Dendritic cell treated with granulocyte-macrophage colony-stimulating factor and Interleukin-4, amounts not matched to agents 40 ng/mL and 50 ng/mL, for 4 days (primary cell): ENCODE data around the gene SLC8A2.

Experiments used
- H3K27ac Mint-ChIP-seq: one replicate; pipeline ENCODE4 v1.8.0; 2022; ENCODE audit warnings: mild to moderate bottlenecking, mixed read lengths
- H3K27me3 Mint-ChIP-seq: one replicate; pipeline ENCODE4 v1.8.0; 2022; ENCODE audit warnings: mild to moderate bottlenecking, mixed read lengths
- H3K36me3 Mint-ChIP-seq: one replicate; pipeline ENCODE4 v1.8.0; 2022; ENCODE audit warnings: low read depth, mixed read lengths
- H3K4me1 Mint-ChIP-seq: one replicate; pipeline ENCODE4 v1.8.0; 2022; ENCODE audit warnings: low read depth, mixed read lengths
- H3K4me3 Mint-ChIP-seq: one replicate; pipeline ENCODE4 v1.8.0; 2022; ENCODE audit warnings: mild to moderate bottlenecking, moderate library complexity, mixed read lengths
- H3K9me3 Mint-ChIP-seq: one replicate; pipeline ENCODE4 v1.8.0; 2022; ENCODE audit warnings: mixed read lengths
- intact Hi-C: fragments of 100-400 bp; cut with micrococcal nuclease; formaldehyde crosslinking; loops from one replicate; pipeline ENCODE4 v1.15.0; 2022

Gene SLC8A2

DNA sequence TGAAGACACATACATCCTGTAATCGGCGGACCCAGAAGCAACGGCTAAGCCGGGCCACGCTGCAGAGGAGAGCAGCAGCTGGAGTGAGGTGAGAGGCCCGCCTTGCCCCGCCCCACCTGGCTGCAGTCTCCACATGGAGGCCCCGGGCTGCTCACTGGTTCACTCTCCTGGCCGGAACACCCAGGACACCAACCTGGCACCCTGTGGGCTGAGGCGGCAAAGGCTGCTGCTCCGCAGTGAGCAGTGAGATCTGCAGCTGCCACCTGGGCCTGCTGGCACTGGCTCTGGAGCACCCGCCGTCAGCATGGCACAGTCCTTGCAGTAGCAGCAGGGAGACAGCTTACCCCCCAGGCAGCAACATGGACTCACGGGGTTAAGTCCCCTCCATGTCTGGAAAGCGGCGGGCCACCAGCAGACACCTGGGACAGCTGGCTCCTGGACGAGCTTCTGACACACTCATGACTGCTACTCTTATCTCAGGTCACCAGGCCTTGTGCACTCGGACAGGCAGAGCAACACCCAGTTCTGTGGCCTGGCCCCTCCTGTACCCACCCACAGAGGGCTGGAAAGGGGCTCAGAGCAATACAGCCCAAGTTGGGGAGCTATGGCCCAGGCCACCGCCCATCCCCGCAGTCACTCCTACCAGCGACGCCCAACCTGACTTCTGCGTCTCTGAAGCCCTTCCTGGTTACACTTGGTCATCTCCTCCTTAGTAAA lies 25.5 kb upstream of the SLC8A2 start:
- H3K4me1 Mint-ChIP-seq: no peaks in the 10 kb centered on the region
- no peak overlapping the region for H3K27ac Mint-ChIP-seq
- H3K4me3 Mint-ChIP-seq: no peak overlapping the region
- intact Hi-C loops: no loop called here
- H3K9me3 Mint-ChIP-seq: no peaks in the 10 kb centered on the region
- peaks cover 100% of the 10 kb centered on the region for H3K36me3 Mint-ChIP-seq
- no peaks in the 10 kb centered on the region for H3K27me3 Mint-ChIP-seq

DNA sequence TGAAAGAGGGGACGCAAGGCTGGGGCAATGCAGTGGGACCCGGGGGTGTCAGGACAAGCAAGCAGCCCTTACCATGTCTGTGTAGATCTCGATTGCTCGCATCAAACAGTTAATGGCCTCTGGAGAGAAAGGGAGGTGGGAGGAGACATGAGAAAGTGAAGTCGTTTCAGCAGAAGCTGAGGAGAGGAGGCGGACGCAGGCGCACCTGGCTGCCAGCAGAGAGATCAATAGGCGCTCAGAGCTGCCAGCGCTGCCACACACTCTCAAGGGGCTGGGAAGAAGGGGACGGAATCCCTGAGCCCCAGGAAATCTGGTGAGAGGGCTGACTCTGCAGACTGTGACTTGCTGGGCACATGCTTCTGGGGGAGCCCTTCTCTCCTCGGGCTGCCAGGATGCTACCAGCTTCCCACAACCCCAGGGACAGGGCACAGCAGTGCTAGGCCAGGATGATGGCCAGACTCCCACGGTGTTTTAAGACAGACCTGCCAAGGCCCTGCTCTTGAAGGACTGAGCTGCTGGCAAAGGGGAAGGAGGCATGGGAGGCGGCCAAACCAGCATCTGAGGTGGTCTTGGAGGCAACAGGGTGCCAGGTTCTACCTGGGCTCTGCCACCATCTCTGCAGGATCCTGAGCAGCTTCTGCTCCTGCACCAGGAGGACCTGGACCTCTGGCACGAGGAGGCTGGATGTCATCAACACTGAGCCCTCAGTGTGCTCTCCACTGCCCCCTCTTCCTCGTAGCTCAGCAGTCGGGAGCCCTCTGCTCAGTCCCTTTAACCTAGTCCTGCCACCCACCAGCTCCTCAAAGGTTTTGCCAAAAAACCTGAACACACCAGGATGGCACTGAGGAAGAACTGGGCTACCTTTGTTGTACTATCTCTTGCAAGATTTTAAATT lies 24.0 kb upstream of the SLC8A2 start:
- no peaks in the 10 kb centered on the region for H3K4me1 Mint-ChIP-seq
- intact Hi-C loops: no loop called here
- no peak overlapping the region for H3K4me3 Mint-ChIP-seq
- no peaks in the 10 kb centered on the region for H3K27me3 Mint-ChIP-seq
- H3K9me3 Mint-ChIP-seq: no peaks in the 10 kb centered on the region
- peaks cover 100% of the 10 kb centered on the region for H3K36me3 Mint-ChIP-seq
- H3K27ac Mint-ChIP-seq: no peak overlapping the region

DNA sequence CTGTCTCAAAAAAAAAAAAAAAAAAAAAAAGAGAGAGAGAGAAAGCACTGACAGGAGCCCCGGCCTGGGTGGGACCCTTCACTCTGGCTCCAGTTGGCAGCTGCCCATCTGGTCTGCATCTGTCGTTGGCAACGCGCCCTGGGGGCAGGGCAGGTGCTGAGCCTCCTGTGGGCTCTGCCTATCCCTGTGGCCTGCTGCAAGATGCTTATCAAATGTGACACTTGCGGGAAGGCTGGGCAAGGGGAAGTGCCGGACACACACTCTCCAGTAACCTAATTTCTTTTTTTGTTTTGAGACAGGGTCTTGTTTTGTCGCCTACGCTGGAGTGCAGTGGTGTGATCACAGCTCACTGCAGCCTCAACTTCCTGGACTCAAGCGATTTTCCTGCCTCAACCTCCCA lies 23.0 kb upstream of the SLC8A2 start:
- Mint-ChIP-seq H3K9me3 (no peaks in the 10 kb centered on the region), H3K4me1 (peaks cover 5% of the 10 kb centered on the region), H3K27ac (no peak overlapping the region), H3K27me3 (no peaks in the 10 kb centered on the region), H3K36me3 (peaks cover 100% of the 10 kb centered on the region), H3K4me3 (no peak overlapping the region)
- intact Hi-C loops: no loop called here

DNA sequence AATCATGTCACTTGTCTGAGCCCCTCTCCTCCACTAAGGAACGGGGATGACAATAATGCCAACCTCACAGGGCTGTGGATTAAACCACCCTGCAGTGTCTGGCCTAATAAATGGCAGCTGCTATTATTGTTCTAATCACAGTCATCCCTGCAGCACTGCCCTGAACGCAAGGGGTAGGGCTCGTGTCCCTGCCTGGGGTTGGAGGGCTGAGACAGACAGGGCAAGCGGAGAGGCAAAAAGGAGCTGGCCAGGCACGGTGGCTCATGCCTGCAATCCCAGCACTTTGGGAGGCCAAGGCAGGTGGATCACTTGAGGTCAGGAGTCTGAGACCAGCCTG lies 22.5 kb upstream of the SLC8A2 start:
- H3K27me3 Mint-ChIP-seq: no peaks in the 10 kb centered on the region
- H3K9me3 Mint-ChIP-seq: no peaks in the 10 kb centered on the region
- peaks cover 10% of the 10 kb centered on the region for H3K4me1 Mint-ChIP-seq
- H3K27ac Mint-ChIP-seq: no peak overlapping the region
- intact Hi-C loops: no loop called here
- H3K4me3 Mint-ChIP-seq: no peak overlapping the region
- H3K36me3 Mint-ChIP-seq: peaks cover 100% of the 10 kb centered on the region

DNA sequence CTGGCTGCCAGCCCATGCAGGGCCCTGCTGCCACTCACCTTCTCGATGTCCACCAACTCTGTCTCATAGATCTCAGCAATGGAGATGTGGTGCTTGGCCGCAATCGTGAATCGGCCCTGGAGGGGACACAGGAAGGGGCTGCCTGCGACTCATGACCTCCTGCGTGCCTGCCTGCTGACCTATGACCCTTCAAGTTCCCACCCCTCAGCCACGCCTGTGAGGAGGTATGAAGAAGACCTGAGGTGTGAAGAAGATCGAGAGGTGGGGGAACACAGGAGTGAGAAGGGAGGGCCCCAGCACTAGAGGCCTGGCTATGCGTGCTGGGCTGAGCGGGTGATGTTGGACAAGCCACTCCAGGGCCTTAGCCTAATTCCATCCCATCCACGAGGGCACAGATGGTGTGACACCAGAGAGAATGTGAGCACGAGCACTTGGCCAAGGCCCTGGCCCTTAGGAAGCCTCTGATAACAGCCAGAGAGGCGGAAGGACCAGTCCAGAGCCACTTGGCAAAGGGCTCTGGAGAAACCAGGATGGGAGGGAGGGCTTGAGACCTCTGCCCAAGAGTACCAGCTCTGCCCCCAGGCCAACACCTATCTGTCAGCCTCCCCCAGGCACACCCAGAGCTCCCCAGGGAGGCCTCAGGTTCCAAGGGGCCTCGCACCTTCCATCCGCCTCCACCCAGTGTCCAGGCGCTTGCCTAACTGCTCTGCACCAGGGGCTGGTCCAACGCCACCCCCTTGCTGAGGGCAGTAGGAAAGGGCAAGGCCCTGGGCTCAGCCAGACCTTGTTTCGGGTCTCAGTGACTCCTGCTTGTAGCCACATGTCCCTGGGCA lies 21.9 kb upstream of the SLC8A2 start:
- peaks cover 14% of the 10 kb centered on the region for H3K4me1 Mint-ChIP-seq
- H3K4me3 Mint-ChIP-seq: no peak overlapping the region
- intact Hi-C loops: no loop called here
- no peaks in the 10 kb centered on the region for H3K27me3 Mint-ChIP-seq
- no peak overlapping the region for H3K27ac Mint-ChIP-seq
- H3K9me3 Mint-ChIP-seq: no peaks in the 10 kb centered on the region
- H3K36me3 Mint-ChIP-seq: peaks cover 100% of the 10 kb centered on the region

DNA sequence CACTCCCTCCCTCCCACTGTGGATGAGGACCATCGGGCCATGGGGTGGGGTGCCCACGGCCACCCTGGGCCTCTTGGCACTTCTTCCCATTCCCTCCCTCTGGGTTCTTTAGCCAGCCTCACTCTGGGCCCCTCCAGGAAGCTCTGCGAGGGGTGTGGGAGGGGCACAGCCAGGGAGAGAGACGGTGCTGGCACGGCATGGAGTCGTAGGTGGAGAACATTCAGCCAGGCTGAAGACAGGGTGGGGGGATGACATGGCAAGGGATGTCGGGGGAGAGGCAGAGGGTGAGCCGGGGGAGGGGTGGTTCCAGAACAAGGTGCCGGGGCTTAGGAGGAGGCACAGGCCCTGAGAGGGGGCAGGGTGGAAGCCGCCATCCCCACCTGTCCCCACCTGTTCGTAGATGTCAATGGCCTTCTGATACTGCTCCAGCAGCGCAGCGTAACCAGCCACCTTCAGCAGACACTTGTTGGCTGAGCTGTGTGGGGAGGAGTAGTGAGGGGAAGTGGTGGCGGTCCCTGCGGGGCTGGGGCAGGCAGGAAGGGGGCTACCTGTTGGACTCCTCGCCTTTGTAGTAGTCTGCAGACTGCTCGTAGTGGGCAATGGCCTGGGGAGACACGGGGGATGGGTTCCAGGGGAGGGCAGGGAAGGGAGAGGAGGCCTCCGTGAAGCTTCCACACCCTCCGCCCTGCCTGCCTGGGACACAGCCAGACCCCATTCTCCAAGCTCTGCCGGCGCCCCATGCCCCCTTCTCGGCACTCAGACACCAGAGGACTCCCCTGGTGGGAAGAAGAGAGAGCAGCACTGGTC lies 21.1 kb upstream of the SLC8A2 start:
- no peak overlapping the region for H3K4me3 Mint-ChIP-seq
- intact Hi-C loops: no loop called here
- H3K4me1 Mint-ChIP-seq: peaks cover 14% of the 10 kb centered on the region
- H3K9me3 Mint-ChIP-seq: no peaks in the 10 kb centered on the region
- H3K27ac Mint-ChIP-seq: no peak overlapping the region
- peaks cover 100% of the 10 kb centered on the region for H3K36me3 Mint-ChIP-seq
- no peaks in the 10 kb centered on the region for H3K27me3 Mint-ChIP-seq

DNA sequence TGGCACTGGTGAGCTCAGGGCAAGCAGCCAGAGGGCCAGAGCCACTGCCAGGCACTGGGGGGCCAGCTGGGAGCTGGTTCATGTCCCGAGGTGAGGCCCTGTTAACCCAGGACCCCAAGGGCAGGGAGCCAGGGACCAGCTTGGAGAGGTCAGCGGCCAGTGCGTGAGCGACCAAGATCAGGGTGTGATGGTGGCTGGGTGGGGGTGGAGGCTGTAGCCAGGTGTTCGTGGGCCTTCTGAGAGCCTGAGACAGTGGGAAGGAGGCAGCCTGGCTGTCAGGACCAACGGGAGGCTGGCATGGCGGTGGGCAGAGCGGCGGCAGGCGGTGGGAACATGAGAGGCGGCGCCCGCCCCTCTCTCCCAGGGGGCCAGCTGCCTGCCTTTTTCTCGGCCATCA lies 20.4 kb upstream of the SLC8A2 start:
- H3K27ac Mint-ChIP-seq: no peak overlapping the region

DNA sequence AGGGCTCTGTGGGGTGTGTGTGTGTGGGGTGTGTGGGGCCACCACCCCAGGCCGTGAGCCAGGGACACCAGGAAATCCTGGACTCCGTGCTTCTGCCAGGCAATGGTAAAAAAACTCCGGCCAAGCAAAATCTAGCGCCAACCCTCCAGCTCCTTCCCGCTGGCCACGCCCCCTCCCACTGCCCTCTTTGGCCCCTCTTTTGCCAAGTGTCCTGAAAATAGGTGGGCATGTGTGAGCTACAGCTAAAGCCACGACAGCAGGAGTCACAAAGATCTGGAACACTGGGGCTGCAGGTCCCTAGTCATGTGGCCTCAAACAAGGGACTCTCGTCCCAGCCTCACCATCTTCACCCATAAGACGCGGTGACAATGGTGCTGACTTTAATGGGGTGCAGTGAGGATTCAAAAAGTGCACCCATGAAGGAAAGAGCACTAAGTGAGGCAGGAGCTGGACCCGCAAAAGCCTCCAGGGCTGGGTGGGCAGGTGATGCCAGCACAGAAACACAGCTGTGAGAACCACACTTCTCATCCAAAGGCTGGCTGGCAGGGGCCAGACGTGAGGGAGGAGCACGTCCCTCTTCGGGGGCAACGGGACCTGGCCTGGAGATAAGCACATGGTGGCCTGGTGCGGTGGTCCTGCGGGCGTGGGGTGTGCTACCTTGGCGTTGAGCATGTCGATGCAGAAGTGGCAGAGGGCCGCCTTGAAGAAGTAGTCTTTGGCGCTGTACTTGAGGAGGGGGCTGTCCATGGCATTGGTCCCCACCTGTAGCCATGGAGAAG lies 19.9 kb upstream of the SLC8A2 start:
- Mint-ChIP-seq H3K36me3 (peaks cover 97% of the 10 kb centered on the region), H3K27ac (no peak overlapping the region)
- intact Hi-C loops: no loop called here

More for the DNA sequence above, 20.4 kb upstream of the SLC8A2 start:
- Mint-ChIP-seq H3K36me3 (peaks cover 100% of the 10 kb centered on the region), H3K4me1 (peaks cover 19% of the 10 kb centered on the region), H3K4me3 (no peak overlapping the region), H3K9me3 (no peaks in the 10 kb centered on the region), H3K27me3 (no peaks in the 10 kb centered on the region)
- intact Hi-C loops: no loop called here

DNA sequence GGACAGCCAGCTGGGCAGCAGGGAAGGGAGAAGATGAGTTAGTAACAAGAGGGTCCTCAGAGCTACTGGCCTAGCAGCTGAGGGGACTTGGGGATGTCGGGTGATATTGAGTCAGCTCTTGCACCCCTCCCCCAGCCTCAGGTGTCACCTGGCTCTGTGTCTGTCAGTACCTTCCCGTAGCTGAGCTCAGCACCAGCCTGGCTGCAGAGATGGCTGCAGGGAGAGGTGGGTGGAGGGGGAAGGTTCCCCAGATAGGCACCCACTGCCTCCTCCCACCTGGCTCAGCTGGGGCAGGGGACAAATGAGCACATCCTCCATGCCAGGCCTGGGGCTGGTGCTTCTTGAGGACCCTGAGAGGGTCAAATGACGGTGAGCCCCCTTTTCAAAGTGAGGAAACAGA lies 19.2 kb upstream of the SLC8A2 start:
- Mint-ChIP-seq H3K36me3 (peaks cover 90% of the 10 kb centered on the region), H3K27ac (no peak overlapping the region), H3K4me1 (peaks cover 19% of the 10 kb centered on the region), H3K27me3 (no peaks in the 10 kb centered on the region), H3K9me3 (no peaks in the 10 kb centered on the region), H3K4me3 (no peak overlapping the region)
- intact Hi-C loops: no loop called here

More for the DNA sequence above, 19.9 kb upstream of the SLC8A2 start:
- Mint-ChIP-seq H3K9me3 (no peaks in the 10 kb centered on the region), H3K4me3 (no peak overlapping the region), H3K4me1 (peaks cover 19% of the 10 kb centered on the region), H3K27me3 (no peaks in the 10 kb centered on the region)

DNA sequence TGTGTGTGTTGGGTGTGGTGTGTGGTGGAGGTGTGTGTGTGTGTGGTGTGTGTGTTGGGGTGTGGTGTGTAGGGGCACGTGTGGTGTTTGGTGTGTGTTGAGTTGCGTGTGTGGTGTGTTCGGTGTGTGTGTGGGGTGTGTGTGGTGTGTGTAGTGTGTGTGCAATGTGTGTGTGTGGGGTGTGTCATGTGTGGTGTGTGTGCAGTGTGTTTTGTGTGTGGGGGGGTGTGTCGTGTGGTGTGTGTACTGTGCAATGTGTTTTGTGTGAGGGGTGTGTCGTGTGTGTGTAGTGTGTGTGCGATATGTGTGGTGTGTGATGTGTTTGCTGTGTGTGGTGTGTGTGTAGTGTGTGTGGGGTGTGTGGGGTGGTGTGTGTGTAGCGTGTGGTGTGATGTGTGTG lies 18.3 kb upstream of the SLC8A2 start:
- Mint-ChIP-seq H3K4me1 (peaks cover 21% of the 10 kb centered on the region), H3K4me3 (no peak overlapping the region), H3K27ac (no peak overlapping the region), H3K27me3 (no peaks in the 10 kb centered on the region), H3K36me3 (peaks cover 87% of the 10 kb centered on the region), H3K9me3 (no peaks in the 10 kb centered on the region)
- intact Hi-C loops: no loop called here

DNA sequence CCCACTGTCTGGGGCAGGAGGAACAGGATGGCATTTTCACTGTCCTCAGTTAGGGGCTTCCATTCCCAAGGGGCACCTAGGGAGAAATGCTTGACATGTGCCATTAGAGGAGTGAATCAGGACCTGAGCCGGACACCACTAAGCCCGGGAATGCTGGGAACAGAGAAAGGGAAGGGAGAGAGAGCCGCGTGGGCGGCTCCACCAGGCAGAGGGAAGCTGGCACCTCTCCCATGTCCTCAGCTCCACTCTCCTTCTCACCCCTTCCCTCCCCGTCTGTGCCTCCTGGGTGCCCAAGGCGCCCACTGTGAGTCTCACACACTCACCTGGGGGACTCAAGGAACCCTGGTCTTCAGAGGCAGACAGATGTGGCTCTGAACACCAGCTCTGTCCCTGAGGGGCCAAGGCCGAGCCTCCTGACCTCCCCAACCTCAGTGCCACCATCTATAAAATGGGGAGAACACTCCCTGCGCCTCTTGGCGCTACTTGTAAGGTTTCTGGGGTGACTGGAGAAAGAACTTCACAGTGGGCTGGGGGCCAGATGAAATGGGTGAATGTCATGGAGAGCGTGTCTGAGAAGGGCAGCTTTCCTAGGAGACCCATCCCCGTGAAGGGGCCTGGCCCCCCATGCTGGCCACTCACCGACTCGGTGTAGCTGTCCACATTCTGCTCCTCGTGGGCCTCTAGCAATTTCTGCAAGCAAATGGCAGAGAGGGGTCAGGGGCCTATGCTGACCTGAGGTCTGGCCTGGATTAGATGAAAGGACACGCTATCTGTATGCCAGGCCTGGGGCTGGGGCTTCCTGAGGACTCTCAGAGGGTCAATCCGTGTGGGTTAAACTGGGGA lies 17.6 kb upstream of the SLC8A2 start:
- Mint-ChIP-seq H3K27ac (no peak overlapping the region), H3K27me3 (no peaks in the 10 kb centered on the region), H3K4me1 (peaks cover 28% of the 10 kb centered on the region), H3K4me3 (no peak overlapping the region), H3K36me3 (peaks cover 82% of the 10 kb centered on the region), H3K9me3 (no peaks in the 10 kb centered on the region)
- intact Hi-C loops: loop anchor here (10.0 kb wide), 1 partner anchor 54 kb away; no protein-coding TSS in a partner anchor
